Measurements from ENCODE around the gene ARHGAP15.

Gene ARHGAP15

GRCh38 chr2:143652692-143653091 is 523.5 kb downstream of the ARHGAP15 start:
- H3K27me3 ChIP-seq (ENCODE audit: insufficient read depth, low read depth, severe bottlenecking), result no peaks in the 10 kb centered on the region
- no peak for DNase-seq
- no peak overlapping the region for H3K27ac ChIP-seq
- TF ChIP-seq CTCF (IDR thresholded peaks at IDR 0.05; ENCODE audit: low read depth, low read length), result no peak
- peaks cover 3% of the 10 kb centered on the region for H3K9me3 ChIP-seq (ENCODE audit: severe bottlenecking)
- no peaks in the 10 kb centered on the region for H3K36me3 ChIP-seq
- H3K4me3 ChIP-seq (ENCODE audit: low read depth, low read length), result no peak overlapping the region

GRCh38 chr2:143668234-143668633 is 539.0 kb downstream of the ARHGAP15 start:
- no peak for DNase-seq
- no peaks in the 10 kb centered on the region for H3K36me3 ChIP-seq
- H3K9me3 ChIP-seq (ENCODE audit: severe bottlenecking), result no peaks in the 10 kb centered on the region
- TF ChIP-seq CTCF (IDR thresholded peaks at IDR 0.05; ENCODE audit: low read depth, low read length), result no peak
- H3K4me3 ChIP-seq (ENCODE audit: low read depth, low read length), result no peak overlapping the region
- no peaks in the 10 kb centered on the region for H3K27me3 ChIP-seq (ENCODE audit: insufficient read depth, low read depth, severe bottlenecking)
- no peak overlapping the region for H3K27ac ChIP-seq

GRCh38 chr2:143674051-143674450 is 544.8 kb downstream of the ARHGAP15 start:
- no peaks in the 10 kb centered on the region for H3K36me3 ChIP-seq
- H3K9me3 ChIP-seq (ENCODE audit: severe bottlenecking), result no peaks in the 10 kb centered on the region
- TF ChIP-seq CTCF (IDR thresholded peaks at IDR 0.05; ENCODE audit: low read depth, low read length), result no peak
- no peak overlapping the region for H3K27ac ChIP-seq
- H3K4me3 ChIP-seq (ENCODE audit: low read depth, low read length), result no peak overlapping the region
- no peak for DNase-seq
- no peaks in the 10 kb centered on the region for H3K27me3 ChIP-seq (ENCODE audit: insufficient read depth, low read depth, severe bottlenecking)

- no peak for DNase-seq
- no peaks in the 10 kb centered on the region for H3K9me3 ChIP-seq (ENCODE audit: severe bottlenecking)
- no peaks in the 10 kb centered on the region for H3K27me3 ChIP-seq (ENCODE audit: insufficient read depth, low read depth, severe bottlenecking)
- H3K27ac ChIP-seq, result no peak overlapping the region
- TF ChIP-seq CTCF (IDR thresholded peaks at IDR 0.05; ENCODE audit: low read depth, low read length), result no peak
- no peak overlapping the region for H3K4me3 ChIP-seq (ENCODE audit: low read depth, low read length)
- no peaks in the 10 kb centered on the region for H3K36me3 ChIP-seq
Measured at GRCh38 chr2:143675021-143675420, 545.8 kb downstream of the ARHGAP15 start.

- Histone ChIP-seq H3K9me3 (ENCODE audit: severe bottlenecking) (no peaks in the 10 kb centered on the region), H3K4me3 (ENCODE audit: low read depth, low read length) (no peak overlapping the region), H3K27ac (no peak overlapping the region), H3K36me3 (no peaks in the 10 kb centered on the region), H3K27me3 (ENCODE audit: insufficient read depth, low read depth, severe bottlenecking) (no peaks in the 10 kb centered on the region)
- no peak for DNase-seq
- TF ChIP-seq CTCF (IDR thresholded peaks at IDR 0.05; ENCODE audit: low read depth, low read length), result no peak
Measured at GRCh38 chr2:143679617-143680016, 550.4 kb downstream of the ARHGAP15 start.

GRCh38 chr2:143680885-143681405 is 551.7 kb downstream of the ARHGAP15 start:
- Histone ChIP-seq H3K27ac (no peak overlapping the region), H3K4me3 (ENCODE audit: low read depth, low read length) (no peak overlapping the region), H3K9me3 (ENCODE audit: severe bottlenecking) (no peaks in the 10 kb centered on the region), H3K36me3 (no peaks in the 10 kb centered on the region), H3K27me3 (ENCODE audit: insufficient read depth, low read depth, severe bottlenecking) (no peaks in the 10 kb centered on the region)
- DNase-seq, result no peak
- TF ChIP-seq CTCF (IDR thresholded peaks at IDR 0.05; ENCODE audit: low read depth, low read length), result no peak
